Choroid plexus epithelial cell (primary cell): ENCODE data around the gene DEPP1.

Experiments
- DNase-seq: peaks from one replicate; pipeline ENCODE4 v3.0.0-alpha.2; 2010; ENCODE audit warnings: low read depth
- H3K4me3 ChIP-seq: 2 replicates; pipeline ENCODE4 v1.5.1; 2011; ENCODE audit warnings: low read depth, mild to moderate bottlenecking, control low read depth, low read length, moderate library complexity
- TF ChIP-seq, protein P1 (sequence below): conservative IDR thresholded peaks from 2 replicates; pipeline ENCODE4 v1.5.1; 2011; ENCODE audit warnings: low read depth, mild to moderate bottlenecking, control low read depth, inconsistent platforms, low read length, moderate library complexity

DEPP1 gene

GRCh38 chr10:45004661-45005060 lies 26.1 kb upstream of the DEPP1 start:
- no peak for DNase-seq
- TF ChIP-seq, protein P1, sequence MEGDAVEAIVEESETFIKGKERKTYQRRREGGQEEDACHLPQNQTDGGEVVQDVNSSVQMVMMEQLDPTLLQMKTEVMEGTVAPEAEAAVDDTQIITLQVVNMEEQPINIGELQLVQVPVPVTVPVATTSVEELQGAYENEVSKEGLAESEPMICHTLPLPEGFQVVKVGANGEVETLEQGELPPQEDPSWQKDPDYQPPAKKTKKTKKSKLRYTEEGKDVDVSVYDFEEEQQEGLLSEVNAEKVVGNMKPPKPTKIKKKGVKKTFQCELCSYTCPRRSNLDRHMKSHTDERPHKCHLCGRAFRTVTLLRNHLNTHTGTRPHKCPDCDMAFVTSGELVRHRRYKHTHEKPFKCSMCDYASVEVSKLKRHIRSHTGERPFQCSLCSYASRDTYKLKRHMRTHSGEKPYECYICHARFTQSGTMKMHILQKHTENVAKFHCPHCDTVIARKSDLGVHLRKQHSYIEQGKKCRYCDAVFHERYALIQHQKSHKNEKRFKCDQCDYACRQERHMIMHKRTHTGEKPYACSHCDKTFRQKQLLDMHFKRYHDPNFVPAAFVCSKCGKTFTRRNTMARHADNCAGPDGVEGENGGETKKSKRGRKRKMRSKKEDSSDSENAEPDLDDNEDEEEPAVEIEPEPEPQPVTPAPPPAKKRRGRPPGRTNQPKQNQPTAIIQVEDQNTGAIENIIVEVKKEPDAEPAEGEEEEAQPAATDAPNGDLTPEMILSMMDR = no peak
- no peak overlapping the region for H3K4me3 ChIP-seq

DNA sequence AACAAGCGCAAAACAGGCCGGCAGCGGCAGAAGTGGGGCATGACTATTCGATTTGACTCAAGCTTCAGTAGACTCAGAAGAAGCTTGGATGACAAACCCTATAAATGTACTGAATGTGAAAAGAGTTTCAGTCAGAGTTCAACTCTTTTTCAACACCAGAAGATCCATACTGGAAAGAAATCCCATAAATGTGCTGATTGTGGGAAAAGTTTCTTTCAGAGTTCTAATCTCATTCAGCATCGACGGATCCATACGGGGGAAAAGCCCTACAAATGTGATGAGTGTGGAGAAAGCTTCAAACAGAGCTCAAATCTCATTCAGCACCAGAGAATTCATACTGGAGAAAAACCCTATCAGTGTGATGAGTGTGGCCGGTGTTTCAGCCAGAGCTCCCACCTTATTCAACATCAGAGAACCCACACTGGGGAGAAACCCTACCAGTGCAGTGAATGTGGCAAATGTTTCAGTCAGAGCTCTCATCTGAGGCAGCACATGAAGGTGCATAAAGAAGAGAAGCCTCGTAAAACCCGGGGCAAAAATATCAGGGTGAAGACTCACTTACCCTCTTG lies 24.9 kb upstream of the DEPP1 start:
- DNase-seq = no peak
- H3K4me3 ChIP-seq = no peak overlapping the region
- TF ChIP-seq, protein P1 = no peak

DNA sequence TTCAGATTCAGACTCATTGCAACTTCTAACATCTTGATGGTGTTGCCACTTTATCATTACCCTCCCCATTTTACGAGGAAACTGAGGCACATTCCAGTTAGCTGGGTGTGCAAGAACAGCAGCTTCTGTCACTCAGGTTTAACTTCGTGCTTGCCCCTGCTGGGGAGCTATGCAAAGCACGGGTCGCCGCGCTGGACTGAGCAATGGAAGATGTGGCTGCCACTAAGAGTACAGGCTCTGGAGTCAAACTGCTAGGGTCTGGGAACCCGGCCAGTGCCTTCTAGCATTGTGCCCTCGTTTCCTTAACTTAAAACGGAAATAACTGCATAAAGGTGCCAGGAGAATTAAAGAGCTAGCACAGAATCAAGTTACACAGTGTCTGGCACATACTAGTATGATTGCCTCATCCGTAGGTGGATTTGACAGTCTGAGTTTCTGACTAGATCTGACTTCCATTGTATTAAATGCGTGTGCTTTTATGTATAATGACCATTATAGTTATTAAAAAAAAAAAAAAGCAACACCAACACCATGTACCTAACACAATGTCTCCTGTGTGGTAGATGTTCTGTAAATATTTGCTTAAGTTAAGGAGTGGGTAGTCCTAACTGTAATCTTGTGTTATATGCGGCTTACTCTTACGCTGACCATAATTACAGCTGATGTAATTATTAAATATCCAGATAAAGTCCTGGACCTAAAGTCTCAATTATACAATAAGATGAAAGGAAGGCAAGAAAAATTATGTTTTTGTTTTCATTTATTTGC lies 23.0 kb upstream of the DEPP1 start:
- peak overlapping the region; percentile 61 for H3K4me3 ChIP-seq
- peak; percentile 82 for DNase-seq
- TF ChIP-seq, protein P1 = peak; percentile 41

DNA sequence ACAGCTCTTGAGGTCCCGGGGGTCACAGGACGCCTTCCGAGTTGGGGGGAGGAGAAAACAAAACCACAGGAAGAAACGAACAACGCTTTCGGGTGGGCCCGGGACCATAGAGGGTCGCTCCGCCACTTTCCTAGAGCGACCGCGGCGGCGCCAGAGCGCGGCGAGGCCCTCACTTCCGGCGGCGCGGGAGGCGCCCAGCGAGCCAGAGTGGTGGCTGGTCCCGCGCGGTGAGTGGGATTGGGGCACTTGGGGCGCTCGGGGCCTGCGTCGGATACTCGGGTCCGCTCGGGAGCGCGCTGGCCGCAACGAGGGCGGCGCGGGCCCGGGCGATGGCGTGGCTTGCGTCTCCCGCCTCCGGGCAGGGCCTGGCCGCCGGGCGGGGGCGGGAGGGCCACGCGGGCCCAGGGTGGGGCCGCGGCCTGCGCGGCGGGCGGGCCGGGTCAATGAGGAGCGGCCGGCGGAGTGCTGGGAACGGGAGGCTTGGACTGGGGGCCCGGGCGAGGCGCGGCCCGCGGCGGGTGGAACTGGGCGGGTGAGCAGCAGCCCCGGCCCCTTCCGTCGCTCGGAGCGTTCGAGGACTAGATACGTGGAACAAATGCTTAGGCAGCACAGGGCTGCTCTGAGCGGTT lies 22.3 kb upstream of the DEPP1 start, which contains the start of gene ZNF22:
Gene ZNF22 (plus strand): TSS at position 172 of the 629 bp plus-strand sequence. CDS start 2,446 bp downstream, outside the sequence.
- DNase-seq = peak; percentile 74

DNA sequence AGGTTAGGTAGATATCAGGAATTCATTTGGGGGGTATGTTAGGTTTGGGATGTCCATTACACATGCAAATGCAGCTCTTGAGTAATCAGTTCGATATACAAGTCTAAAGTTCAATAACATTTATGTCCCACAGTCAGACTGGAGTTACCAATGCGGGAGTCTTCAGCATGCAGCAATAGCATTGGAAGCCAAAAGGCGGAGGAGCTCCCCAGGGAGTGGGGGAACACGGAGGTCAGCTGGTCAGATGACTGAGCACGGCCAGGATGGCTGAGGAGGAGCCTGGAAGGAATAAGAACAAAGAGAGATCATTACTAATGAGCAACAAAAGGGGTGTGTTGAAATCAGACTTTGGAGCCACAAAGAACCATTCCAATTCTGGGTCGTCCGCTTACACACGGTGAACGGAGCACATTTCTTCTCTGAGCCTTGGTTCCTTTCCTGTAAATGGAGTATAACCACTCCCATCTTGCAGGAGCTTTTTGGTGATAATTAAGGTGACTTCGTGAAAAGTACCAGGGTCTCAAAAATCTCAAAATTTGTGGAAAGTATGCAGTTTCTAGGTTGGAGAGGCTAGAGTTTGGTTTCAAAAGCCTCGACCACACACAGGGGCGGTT lies 21.6 kb upstream of the DEPP1 start:
- peak; percentile 97 for DNase-seq
- TF ChIP-seq, protein P1 = no peak
- H3K4me3 ChIP-seq = peak overlapping the region; percentile 61

More for the DNA sequence above, 22.3 kb upstream of the DEPP1 start, which contains the start of gene ZNF22:
- TF ChIP-seq, protein P1 = no peak
- H3K4me3 ChIP-seq = peak within 1 kb of the TSS; percentile 61

DNA sequence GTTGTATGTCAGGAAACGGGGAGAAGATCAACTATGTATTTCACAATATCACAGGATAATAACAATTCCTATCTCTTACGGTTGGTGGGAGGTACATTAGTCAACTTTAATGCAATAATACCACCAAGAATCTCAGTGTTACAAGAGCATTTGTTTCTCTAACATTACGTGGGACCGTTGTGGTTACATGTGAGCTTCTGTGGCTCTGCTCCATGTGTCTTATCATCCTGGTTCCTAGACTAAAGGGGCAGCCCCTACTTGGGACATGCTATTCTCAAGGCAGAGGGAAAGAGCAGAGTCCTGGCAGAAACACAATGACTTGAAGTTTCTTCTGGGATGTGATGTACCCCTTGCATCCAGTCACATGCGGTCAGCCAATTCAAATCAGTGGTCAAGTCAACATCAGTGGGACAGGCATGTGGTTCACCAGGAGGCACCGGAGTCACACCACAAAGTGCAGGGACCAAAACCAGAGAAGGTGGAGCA lies 19.6 kb upstream of the DEPP1 start:
- TF ChIP-seq, protein P1 = no peak
- peak; percentile 93 for DNase-seq
- no peak overlapping the region for H3K4me3 ChIP-seq
